ENCODE measurements around the gene FGB.

FGB gene

GRCh38 chr4:154562697-154563254 is at the start of gene FGB:
TSS of gene FGB (plus strand) at chr4:154563011. CDS start at chr4:154563019, 8 bp downstream.
- Histone ChIP-seq H3K4me3 (no peak within 1 kb of the TSS), H3K27ac (no peak within 1 kb of the TSS), H3K36me3 (ENCODE audit: insufficient read depth, low read length) (no peaks in the 10 kb centered on the region), H3K9ac (ENCODE audit: insufficient read length) (no peak within 1 kb of the TSS), H3K9me3 (ENCODE audit: low read depth, low read length) (no peaks in the 10 kb centered on the region)
- TF ChIP-seq FOXP2 (optimal IDR thresholded peaks at IDR 0.05; ENCODE audit: control extremely low read depth, extremely low read length, insufficient read depth) (no peak), EZH2 (IDR thresholded peaks at IDR 0.05) (no peak), POLR2AphosphoS5 (IDR thresholded peaks at IDR 0.05; ENCODE audit: borderline replicate concordance, low read depth, low read length) (no peak)
- DNase-seq (ENCODE audit: low read depth, low spot score), result no peak

- no peak overlapping the region for H3K27ac ChIP-seq
- H3K4me3 ChIP-seq, result no peak overlapping the region
- H3K9ac ChIP-seq (ENCODE audit: insufficient read length), result no peak overlapping the region
- TF ChIP-seq EZH2 (IDR thresholded peaks at IDR 0.05), result no peak
- no peak for TF ChIP-seq FOXP2 (optimal IDR thresholded peaks at IDR 0.05; ENCODE audit: control extremely low read depth, extremely low read length, insufficient read depth)
- TF ChIP-seq POLR2AphosphoS5 (IDR thresholded peaks at IDR 0.05; ENCODE audit: borderline replicate concordance, low read depth, low read length), result no peak
- no peaks in the 10 kb centered on the region for H3K9me3 ChIP-seq (ENCODE audit: low read depth, low read length)
- no peaks in the 10 kb centered on the region for H3K36me3 ChIP-seq (ENCODE audit: insufficient read depth, low read length)
- DNase-seq (ENCODE audit: low read depth, low spot score), result no peak
Measured at GRCh38 chr4:154516318-154517029, 46.3 kb upstream of the FGB start.

- no peaks in the 10 kb centered on the region for H3K36me3 ChIP-seq (ENCODE audit: insufficient read depth, low read length)
- no peak overlapping the region for H3K27ac ChIP-seq
- H3K4me3 ChIP-seq, result no peak overlapping the region
- no peak for TF ChIP-seq EZH2 (IDR thresholded peaks at IDR 0.05)
- no peak for TF ChIP-seq FOXP2 (optimal IDR thresholded peaks at IDR 0.05; ENCODE audit: control extremely low read depth, extremely low read length, insufficient read depth)
- TF ChIP-seq POLR2AphosphoS5 (IDR thresholded peaks at IDR 0.05; ENCODE audit: borderline replicate concordance, low read depth, low read length), result no peak
- no peak overlapping the region for H3K9ac ChIP-seq (ENCODE audit: insufficient read length)
- no peak for DNase-seq (ENCODE audit: low read depth, low spot score)
- H3K9me3 ChIP-seq (ENCODE audit: low read depth, low read length), result no peaks in the 10 kb centered on the region
Measured at GRCh38 chr4:154517591-154517990, 45.2 kb upstream of the FGB start.

GRCh38 chr4:154519214-154519613 is 43.6 kb upstream of the FGB start:
- DNase-seq (ENCODE audit: low read depth, low spot score), result no peak
- H3K9me3 ChIP-seq (ENCODE audit: low read depth, low read length), result no peaks in the 10 kb centered on the region
- H3K4me3 ChIP-seq, result no peak overlapping the region
- H3K36me3 ChIP-seq (ENCODE audit: insufficient read depth, low read length), result no peaks in the 10 kb centered on the region
- H3K27ac ChIP-seq, result no peak overlapping the region
- no peak overlapping the region for H3K9ac ChIP-seq (ENCODE audit: insufficient read length)
- TF ChIP-seq POLR2AphosphoS5 (IDR thresholded peaks at IDR 0.05; ENCODE audit: borderline replicate concordance, low read depth, low read length), result no peak
- no peak for TF ChIP-seq FOXP2 (optimal IDR thresholded peaks at IDR 0.05; ENCODE audit: control extremely low read depth, extremely low read length, insufficient read depth)
- no peak for TF ChIP-seq EZH2 (IDR thresholded peaks at IDR 0.05)

- H3K4me3 ChIP-seq, result no peak overlapping the region
- H3K9me3 ChIP-seq (ENCODE audit: low read depth, low read length), result no peaks in the 10 kb centered on the region
- no peak overlapping the region for H3K27ac ChIP-seq
- H3K9ac ChIP-seq (ENCODE audit: insufficient read length), result no peak overlapping the region
- no peaks in the 10 kb centered on the region for H3K36me3 ChIP-seq (ENCODE audit: insufficient read depth, low read length)
- no peak for TF ChIP-seq FOXP2 (optimal IDR thresholded peaks at IDR 0.05; ENCODE audit: control extremely low read depth, extremely low read length, insufficient read depth)
- TF ChIP-seq POLR2AphosphoS5 (IDR thresholded peaks at IDR 0.05; ENCODE audit: borderline replicate concordance, low read depth, low read length), result no peak
- TF ChIP-seq EZH2 (IDR thresholded peaks at IDR 0.05), result no peak
- no peak for DNase-seq (ENCODE audit: low read depth, low spot score)
Measured at GRCh38 chr4:154521607-154522006, 41.2 kb upstream of the FGB start.

- TF ChIP-seq FOXP2 (optimal IDR thresholded peaks at IDR 0.05; ENCODE audit: control extremely low read depth, extremely low read length, insufficient read depth), result no peak
- no peak for TF ChIP-seq EZH2 (IDR thresholded peaks at IDR 0.05)
- TF ChIP-seq POLR2AphosphoS5 (IDR thresholded peaks at IDR 0.05; ENCODE audit: borderline replicate concordance, low read depth, low read length), result no peak
- no peak overlapping the region for H3K27ac ChIP-seq
Measured at GRCh38 chr4:154526151-154526550, 36.7 kb upstream of the FGB start.

GRCh38 chr4:154527308-154527707 is 35.5 kb upstream of the FGB start:
- H3K9me3 ChIP-seq (ENCODE audit: low read depth, low read length), result no peaks in the 10 kb centered on the region
- no peaks in the 10 kb centered on the region for H3K36me3 ChIP-seq (ENCODE audit: insufficient read depth, low read length)
- TF ChIP-seq POLR2AphosphoS5 (IDR thresholded peaks at IDR 0.05; ENCODE audit: borderline replicate concordance, low read depth, low read length), result no peak
- no peak for TF ChIP-seq FOXP2 (optimal IDR thresholded peaks at IDR 0.05; ENCODE audit: control extremely low read depth, extremely low read length, insufficient read depth)
- no peak for TF ChIP-seq EZH2 (IDR thresholded peaks at IDR 0.05)
- H3K9ac ChIP-seq (ENCODE audit: insufficient read length), result no peak overlapping the region
- H3K4me3 ChIP-seq, result no peak overlapping the region
- H3K27ac ChIP-seq, result no peak overlapping the region
- DNase-seq (ENCODE audit: low read depth, low spot score), result no peak

More at GRCh38 chr4:154526151-154526550, 36.7 kb upstream of the FGB start:
- Histone ChIP-seq H3K4me3 (no peak overlapping the region), H3K9ac (ENCODE audit: insufficient read length) (no peak overlapping the region), H3K36me3 (ENCODE audit: insufficient read depth, low read length) (no peaks in the 10 kb centered on the region), H3K9me3 (ENCODE audit: low read depth, low read length) (no peaks in the 10 kb centered on the region)
- DNase-seq (ENCODE audit: low read depth, low spot score), result no peak

- Histone ChIP-seq H3K27ac (no peak overlapping the region), H3K9ac (ENCODE audit: insufficient read length) (no peak overlapping the region), H3K9me3 (ENCODE audit: low read depth, low read length) (no peaks in the 10 kb centered on the region), H3K4me3 (no peak overlapping the region), H3K36me3 (ENCODE audit: insufficient read depth, low read length) (no peaks in the 10 kb centered on the region)
- TF ChIP-seq FOXP2 (optimal IDR thresholded peaks at IDR 0.05; ENCODE audit: control extremely low read depth, extremely low read length, insufficient read depth) (no peak), POLR2AphosphoS5 (IDR thresholded peaks at IDR 0.05; ENCODE audit: borderline replicate concordance, low read depth, low read length) (no peak), EZH2 (IDR thresholded peaks at IDR 0.05) (no peak)
- DNase-seq (ENCODE audit: low read depth, low spot score), result no peak
Measured at GRCh38 chr4:154528869-154529268, 33.9 kb upstream of the FGB start.
